ENCODE data around the gene NXNL1. TPM values are rescaled to one million over a fixed set of nuclear protein-coding genes. Genes with fewer than 3 reads are reported as not detected.
A peak's percentile ranks its signal among the peaks of the same experiment; 100 is the strongest.
"Not testable (repeated sequence)": the region's sequence is repeated elsewhere in the genome, so short reads cannot be mapped to it uniquely, and the experiment has no call there.

NXNL1 gene
- not detected for total RNA-seq

- Histone ChIP-seq H3K27ac (replicated peaks in 1 of 4) (no peak within 1 kb of the TSS), H3K27me3 (peaks cover 0 to 70% (median 22%) of the 10 kb centered on the region in 4 donors), H3K36me3 (no peaks in the 10 kb centered on the region), H3K4me1 (peaks cover 3 to 6% (median 3%) of the 10 kb centered on the region in 4 donors), H3K9me3 (no peaks in the 10 kb centered on the region), H3K4me3 (no peak within 1 kb of the TSS)
- no peak for DNase-seq (ENCODE audit: extremely low spot score)
- intact Hi-C loops (cut with DNase I), result no loop called here
- WGBS, result 87% methylated on average over 26 of the region's 26 CpGs
- TF ChIP-seq CTCF (IDR thresholded peaks at IDR 0.05) (no peak), EP300 (IDR thresholded peaks at IDR 0.05) (no peak), POLR2AphosphoS5 (IDR thresholded peaks at IDR 0.05) (no peak), POLR2A (IDR thresholded peaks at IDR 0.05; ENCODE audit: low read depth) (no peak)
Measured at GRCh38 chr19:17460372-17461230, at the start of gene NXNL1. TSS of gene NXNL1 (minus strand) at chr19:17460926. CDS start at chr19:17460869, 57 bp downstream.

DNA sequence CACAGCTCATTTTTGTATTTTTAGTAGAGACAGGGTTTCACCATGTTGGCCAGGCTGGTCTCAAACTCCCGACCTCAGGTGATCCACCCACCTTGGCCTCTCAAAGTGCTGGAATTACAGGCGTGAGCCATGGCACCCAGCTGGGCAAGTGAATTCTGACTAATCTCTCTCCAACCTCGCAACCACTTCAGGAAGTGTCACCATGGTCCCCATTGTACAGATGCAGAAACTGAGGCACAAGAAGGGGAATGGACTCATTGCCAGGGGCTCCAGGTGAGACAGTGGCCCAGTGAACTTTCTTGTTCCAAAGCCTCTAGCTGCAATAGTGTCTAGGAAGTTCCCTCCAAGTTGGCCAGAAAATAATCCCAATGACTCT lies 47.8 kb upstream of the NXNL1 start:
- Histone ChIP-seq H3K4me1 (peaks cover 17 to 78% (median 63%) of the 10 kb centered on the region in 4 donors), H3K27ac (replicated peaks in 1 of 4) (peak overlapping the region; percentile 51 to 75 (median 58)), H3K36me3 (peaks cover 0 to 27% (median 21%) of the 10 kb centered on the region in 4 donors)
- H3K4me3 ChIP-seq; H3K9me3 ChIP-seq; DNase-seq (ENCODE audit: extremely low spot score); intact Hi-C loops (cut with DNase I); H3K27me3 ChIP-seq: not testable (repeated sequence)
- 84% methylated on average over 3 of the region's 3 CpGs for WGBS

- no peaks in the 10 kb centered on the region for H3K9me3 ChIP-seq
- DNase-seq (ENCODE audit: extremely low spot score), result no peak
- peaks cover 10 to 63% (median 49%) of the 10 kb centered on the region in 4 donors for H3K4me1 ChIP-seq
- peaks cover 0 to 34% (median 21%) of the 10 kb centered on the region in 4 donors for H3K36me3 ChIP-seq
- intact Hi-C loops (cut with DNase I), result no loop called here
- TF ChIP-seq POLR2AphosphoS5 (IDR thresholded peaks at IDR 0.05) (no peak), POLR2A (IDR thresholded peaks at IDR 0.05; ENCODE audit: low read depth) (no peak), CTCF (IDR thresholded peaks at IDR 0.05) (no peak), EP300 (IDR thresholded peaks at IDR 0.05) (no peak)
- H3K27me3 ChIP-seq, result peaks cover 0 to 4% (median 0%) of the 10 kb centered on the region in 4 donors
- H3K27ac ChIP-seq (replicated peaks in 1 of 4), result peak overlapping the region in 2 of 4 donors; percentile 27 to 75
- H3K4me3 ChIP-seq, result no peak overlapping the region
- WGBS, result 85% methylated on average over 8 of the region's 9 CpGs
Measured at GRCh38 chr19:17506745-17507144, 46.0 kb upstream of the NXNL1 start.

- Histone ChIP-seq H3K27ac (replicated peaks in 1 of 4) (peak overlapping the region in 3 of 4 donors; percentile 15 to 61 (median 29)), H3K4me3 (no peak overlapping the region), H3K27me3 (no peaks in the 10 kb centered on the region), H3K36me3 (peaks cover 4 to 48% (median 32%) of the 10 kb centered on the region in 4 donors), H3K9me3 (no peaks in the 10 kb centered on the region), H3K4me1 (peaks cover 4 to 59% (median 45%) of the 10 kb centered on the region in 4 donors)
- no peak for DNase-seq (ENCODE audit: extremely low spot score)
- 65% methylated on average over 9 of the region's 10 CpGs for WGBS
- intact Hi-C loops (cut with DNase I), result no loop called here
- TF ChIP-seq POLR2A (IDR thresholded peaks at IDR 0.05; ENCODE audit: low read depth) (no peak), POLR2AphosphoS5 (IDR thresholded peaks at IDR 0.05) (no peak), EP300 (IDR thresholded peaks at IDR 0.05) (no peak), CTCF (IDR thresholded peaks at IDR 0.05) (no peak)
Measured at GRCh38 chr19:17505223-17505622, 44.5 kb upstream of the NXNL1 start.

GRCh38 chr19:17504456-17504855 lies 43.7 kb upstream of the NXNL1 start:
- Histone ChIP-seq H3K36me3 (peaks cover 4 to 54% (median 35%) of the 10 kb centered on the region in 4 donors), H3K27ac (replicated peaks in 1 of 4) (peak overlapping the region in 1 of 4 donors; percentile 61), H3K4me3 (no peak overlapping the region), H3K9me3 (no peaks in the 10 kb centered on the region), H3K4me1 (peaks cover 11 to 59% (median 45%) of the 10 kb centered on the region in 4 donors), H3K27me3 (no peaks in the 10 kb centered on the region)
- TF ChIP-seq POLR2AphosphoS5 (IDR thresholded peaks at IDR 0.05), result no peak
- TF ChIP-seq EP300 (IDR thresholded peaks at IDR 0.05), result no peak
- no peak for TF ChIP-seq CTCF (IDR thresholded peaks at IDR 0.05)
- no peak for TF ChIP-seq POLR2A (IDR thresholded peaks at IDR 0.05; ENCODE audit: low read depth)
- intact Hi-C loops (cut with DNase I), result no loop called here
- WGBS, result 89% methylated on average over 13 of the region's 13 CpGs
- no peak for DNase-seq (ENCODE audit: extremely low spot score)
